NCI-H1417 (cell line): ENCODE data around the gene CAMK2N2.
A peak's percentile ranks its signal among the peaks of the same experiment; 100 is the strongest.

ENCODE experiments used
- DNase-seq, 3 experiments: peaks; one replicate each; lab custom pipeline; 2025; lab: John Stamatoyannopoulos, UW

CAMK2N2 gene

DNA sequence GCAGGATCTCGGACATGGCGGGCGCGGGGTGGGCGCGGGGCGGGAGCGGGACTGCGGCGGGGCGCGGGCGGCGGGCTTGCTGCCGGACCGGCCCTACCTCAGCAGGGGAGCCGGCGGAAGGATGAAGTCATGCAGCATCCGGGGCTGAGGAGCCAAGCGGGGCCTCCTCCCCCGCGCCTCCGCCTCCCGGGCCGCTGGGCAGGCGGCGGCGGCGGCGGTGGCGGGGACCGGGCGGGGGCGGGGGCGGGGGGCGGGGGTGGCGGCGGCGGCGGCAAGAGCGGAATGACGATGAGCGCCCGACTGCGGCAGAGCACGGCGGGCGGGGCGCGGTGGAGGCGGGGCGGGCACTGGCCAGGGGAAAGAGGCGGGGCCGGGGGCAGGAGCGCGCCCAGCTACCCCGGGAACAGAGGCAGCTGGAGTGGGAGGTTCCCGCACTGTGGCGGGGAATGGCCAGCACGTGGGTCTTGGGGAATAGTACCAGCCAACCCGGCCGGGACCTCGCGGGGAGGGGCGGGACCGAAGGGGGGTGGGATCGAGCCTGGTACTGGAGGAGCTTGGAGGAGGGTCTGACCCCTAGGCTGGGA, at the start of gene CAMK2N2:
Gene CAMK2N2 (minus strand): TSS at position 284 of the 584 bp plus-strand sequence. CDS start 268 bp downstream, at position 16.
- DNase-seq, result peak; percentile 92 to 98 (median 97)

DNA sequence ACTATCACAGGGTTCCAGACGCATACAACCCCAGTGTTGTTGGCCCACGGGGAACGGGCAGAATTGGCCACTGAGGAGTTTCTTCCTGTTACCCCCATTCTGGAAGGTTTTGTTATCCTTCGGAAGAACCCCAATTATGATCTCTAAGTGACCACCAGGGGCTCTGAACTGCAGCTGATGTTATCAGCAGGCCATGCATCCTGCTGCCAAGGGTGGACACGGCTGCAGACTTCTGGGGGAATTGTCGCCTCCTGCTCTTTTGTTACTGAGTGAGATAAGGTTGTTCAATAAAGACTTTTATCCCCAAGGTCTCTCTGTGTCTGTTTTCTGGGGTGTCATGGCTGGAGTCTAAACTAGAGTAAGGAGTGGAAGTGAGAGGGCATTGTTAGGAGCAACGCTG, 47.4 kb upstream of the CAMK2N2 start:
- no peak for DNase-seq

DNA sequence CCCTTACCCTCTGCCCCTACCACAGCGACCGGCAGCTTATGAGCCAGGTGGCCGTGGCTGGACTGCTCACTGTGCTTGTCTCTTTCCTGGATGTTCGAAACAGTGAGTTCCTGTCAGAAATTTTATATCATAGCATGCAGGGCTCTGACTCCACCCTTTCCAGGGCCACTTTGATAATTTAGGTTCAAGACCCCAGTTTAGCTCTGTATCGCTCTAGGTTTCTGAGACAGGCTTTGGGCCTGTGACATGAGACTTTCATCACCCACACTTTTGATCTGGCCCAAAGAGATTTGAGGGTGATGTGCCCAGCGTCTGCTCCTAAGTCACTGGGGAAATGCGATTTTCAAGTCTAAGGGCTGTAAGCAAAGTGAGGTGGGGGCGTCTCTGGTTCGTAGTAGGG, 46.6 kb upstream of the CAMK2N2 start:
- no peak for DNase-seq

DNA sequence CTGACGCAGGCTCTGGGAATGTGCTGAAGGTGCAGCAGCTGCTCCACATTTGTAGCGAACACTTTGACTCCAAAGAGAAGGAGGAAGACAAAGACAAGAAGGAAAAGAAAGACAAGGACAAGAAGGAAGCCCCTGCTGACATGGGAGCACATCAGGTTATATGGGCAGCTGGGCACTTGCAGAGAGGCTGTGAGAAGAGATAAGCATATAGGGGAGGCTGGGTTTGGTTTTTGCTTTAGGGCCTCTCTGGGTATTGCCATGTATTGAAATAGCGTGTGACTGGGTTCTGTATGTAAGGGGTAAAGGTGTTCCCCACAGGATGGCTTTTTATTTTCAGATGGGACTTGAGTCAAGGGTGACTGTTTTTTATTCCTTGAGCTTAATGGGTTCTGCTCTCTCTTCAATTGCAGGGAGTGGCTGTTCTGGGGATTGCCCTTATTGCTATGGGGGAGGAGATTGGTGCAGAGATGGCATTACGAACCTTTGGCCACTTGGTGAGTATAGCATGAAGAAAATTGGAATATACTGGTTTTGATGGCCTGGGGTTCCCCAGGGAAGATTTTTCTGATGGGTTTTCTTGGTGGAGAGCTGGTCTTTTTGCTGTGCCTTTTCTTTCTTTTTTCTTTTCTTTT, 45.1 kb upstream of the CAMK2N2 start:
- no peak for DNase-seq

DNA sequence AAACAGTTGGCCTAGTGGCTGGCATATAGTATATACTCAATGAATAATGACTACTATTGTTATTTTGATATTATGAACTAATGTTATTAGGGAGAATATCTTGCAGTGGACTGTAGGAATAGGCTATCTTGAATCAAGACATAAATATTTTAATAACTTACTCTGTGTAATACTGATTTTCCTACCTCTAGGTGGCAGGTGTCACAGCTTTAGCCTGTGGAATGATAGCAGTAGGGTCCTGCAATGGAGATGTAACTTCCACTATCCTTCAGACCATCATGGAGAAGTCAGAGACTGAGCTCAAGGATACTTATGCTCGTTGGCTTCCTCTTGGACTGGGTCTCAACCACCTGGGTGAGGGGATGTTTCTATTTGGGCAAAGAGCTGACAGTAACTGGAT, 44.2 kb upstream of the CAMK2N2 start:
- peak in 1 of 3 experiments; percentile 19 for DNase-seq

DNA sequence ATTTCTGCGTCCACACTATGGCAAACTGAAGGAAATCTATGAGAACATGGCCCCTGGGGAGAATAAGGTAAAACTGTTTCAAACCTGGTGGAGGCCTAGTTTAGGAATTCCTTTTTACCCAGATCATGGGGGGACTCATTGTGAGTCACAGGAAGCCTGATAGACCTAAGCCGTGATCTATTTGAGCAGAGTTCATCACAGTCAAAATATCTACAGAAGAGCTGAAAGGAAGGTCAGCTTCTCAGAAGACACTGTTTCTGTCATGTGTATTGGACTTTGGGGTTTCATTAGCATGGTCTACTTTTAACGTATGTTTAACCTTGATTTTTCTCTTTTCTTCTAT, 39.0 kb upstream of the CAMK2N2 start:
- DNase-seq, result no peak

DNA sequence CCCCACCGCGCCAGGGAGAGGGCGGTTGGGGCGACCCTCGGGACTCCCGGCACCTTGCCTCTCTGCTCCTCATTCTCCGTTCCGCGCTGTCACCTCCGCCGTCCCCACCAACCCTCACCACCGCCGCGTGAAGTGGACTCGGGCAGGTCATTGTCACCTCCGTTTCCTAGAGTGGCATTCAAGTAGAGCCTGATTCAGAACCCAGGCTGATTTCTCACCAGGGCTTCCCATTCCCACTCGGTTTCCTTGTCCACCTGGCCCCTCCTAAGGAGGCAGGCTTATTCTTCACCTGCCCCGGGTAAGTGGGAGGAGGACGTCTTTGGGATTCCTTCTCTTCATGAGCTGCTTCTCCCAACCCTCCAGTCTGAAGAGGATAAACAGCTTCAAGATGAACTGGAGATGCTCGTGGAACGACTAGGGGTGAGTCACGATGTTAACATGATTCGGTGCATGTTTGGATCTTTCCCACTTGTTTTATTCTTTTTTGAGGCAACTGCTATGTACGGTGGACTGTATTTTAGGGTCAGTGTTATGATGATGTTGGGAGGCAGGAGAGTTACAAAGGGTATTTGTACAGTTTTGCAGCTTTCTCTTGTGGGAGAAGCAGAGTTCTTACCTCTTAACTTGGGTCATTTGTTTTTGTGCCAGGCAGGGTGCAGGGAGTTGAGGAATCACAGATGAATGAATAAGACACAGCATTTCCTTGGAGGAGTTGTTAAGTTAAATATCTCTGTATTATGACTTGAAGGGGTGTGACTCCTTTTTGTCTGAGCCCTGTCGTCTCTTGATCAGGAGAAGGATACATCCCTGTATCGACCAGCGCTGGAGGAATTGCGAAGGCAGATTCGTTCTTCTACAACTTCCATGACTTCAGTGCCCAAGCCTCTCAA, 38.4 kb upstream of the CAMK2N2 start:
- no peak for DNase-seq

DNA sequence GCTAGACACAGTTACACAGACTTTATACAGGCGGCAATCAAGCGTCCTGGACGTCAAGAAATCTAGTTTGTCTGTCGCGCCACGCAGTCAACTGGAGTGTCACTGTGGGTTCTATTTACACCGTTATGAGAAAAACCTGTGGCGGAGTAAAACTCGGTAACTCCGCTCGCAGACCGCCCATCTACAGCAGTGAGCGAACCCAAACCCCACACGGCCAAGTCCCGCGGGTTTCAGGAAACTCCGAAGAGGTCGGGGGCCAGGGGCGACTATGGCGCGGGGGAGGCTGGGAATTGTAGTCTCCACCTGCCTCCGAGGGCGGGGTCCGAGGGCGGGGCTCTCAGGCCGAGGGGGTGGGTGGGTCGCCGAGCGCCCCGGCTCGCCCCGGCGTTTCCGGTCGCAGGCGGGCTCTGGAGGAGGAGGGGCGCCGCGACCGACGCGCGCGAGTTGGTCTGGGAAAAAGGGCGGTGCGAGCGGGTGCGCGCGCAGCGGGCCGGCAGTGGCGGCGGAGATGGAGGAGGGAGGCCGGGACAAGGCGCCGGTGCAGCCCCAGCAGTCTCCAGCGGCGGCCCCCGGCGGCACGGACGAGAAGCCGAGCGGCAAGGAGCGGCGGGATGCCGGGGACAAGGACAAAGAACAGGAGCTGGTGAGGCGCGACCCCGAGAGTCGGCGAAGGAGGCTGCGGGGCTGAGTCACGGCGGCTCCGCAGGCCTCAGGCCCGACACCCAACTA, 37.6 kb upstream of the CAMK2N2 start, which contains the start of gene PSMD2:
Gene PSMD2 (plus strand): TSS at position 483 of the 729 bp plus-strand sequence. CDS start 26 bp downstream, at position 509.
- DNase-seq, result peak; percentile 95 to 99 (median 99)

DNA sequence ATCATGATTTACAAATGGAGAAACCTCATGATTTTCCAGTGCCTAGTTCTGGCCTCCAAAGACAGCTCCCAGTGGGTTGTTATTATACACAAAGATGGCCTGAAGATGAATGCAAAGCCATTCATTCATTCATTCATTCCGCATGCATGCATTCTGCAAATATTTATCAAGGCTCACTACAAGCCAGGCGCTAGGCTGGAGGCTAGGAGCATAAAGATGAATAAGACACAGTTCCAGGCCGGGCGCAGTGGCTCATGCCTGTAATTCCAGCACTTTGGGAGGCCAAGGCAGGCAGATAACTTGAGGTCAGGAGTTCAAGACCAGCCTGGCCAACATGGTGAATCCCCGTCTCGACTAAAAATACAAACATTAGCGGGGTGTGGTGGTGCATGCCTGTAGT, 35.3 kb upstream of the CAMK2N2 start:
- no peak for DNase-seq

DNA sequence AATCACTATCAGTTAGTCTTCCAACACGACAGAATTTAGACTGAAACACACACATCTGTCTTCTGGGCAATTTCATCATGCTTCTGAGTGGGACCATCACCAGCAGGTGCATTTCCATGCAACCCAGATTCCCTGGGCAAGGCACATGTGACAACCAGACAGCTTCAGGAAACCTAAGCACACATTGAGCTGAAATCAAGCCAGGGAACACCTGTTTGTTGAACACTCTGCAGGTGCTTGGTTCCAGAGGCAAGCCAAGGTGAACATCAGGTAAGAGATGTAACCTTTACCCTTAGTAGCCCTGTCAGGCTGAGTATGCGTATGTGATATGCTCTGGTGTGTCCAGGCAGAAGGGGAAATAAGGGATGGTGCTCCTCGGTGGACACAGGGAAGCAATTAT, 34.4 kb upstream of the CAMK2N2 start:
- peak in 1 of 3 experiments; percentile 22 for DNase-seq

DNA sequence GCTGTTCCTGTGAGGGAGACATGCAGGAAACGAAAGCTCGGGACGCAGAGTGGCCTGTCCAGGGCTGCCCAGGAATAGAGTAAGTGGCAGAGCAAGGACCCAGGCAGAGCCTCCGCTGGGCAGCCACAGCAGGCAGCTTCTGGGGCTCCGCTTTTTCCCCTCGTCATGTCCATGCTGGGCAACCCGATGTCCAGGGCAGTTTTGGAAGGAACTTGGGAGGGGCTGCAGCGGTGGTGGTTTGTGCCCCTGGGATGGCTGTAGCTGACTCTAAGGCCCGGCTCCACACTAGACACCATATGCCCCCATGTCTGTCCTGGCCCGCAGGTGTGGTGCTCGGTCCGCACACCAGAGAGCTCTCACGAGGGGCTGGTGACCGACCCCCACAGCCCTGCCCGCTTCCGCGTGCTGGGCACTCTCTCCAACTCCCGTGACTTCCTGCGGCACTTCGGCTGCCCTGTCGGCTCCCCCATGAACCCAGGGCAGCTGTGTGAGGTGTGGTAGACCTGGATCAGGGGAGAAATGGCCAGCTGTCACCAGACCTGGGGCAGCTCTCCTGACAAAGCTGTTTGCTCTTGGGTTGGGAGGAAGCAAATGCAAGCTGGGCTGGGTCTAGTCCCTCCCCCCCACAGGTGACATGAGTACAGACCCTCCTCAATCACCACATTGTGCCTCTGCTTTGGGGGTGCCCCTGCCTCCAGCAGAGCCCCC, 30.5 kb upstream of the CAMK2N2 start:
- DNase-seq, result no peak

DNA sequence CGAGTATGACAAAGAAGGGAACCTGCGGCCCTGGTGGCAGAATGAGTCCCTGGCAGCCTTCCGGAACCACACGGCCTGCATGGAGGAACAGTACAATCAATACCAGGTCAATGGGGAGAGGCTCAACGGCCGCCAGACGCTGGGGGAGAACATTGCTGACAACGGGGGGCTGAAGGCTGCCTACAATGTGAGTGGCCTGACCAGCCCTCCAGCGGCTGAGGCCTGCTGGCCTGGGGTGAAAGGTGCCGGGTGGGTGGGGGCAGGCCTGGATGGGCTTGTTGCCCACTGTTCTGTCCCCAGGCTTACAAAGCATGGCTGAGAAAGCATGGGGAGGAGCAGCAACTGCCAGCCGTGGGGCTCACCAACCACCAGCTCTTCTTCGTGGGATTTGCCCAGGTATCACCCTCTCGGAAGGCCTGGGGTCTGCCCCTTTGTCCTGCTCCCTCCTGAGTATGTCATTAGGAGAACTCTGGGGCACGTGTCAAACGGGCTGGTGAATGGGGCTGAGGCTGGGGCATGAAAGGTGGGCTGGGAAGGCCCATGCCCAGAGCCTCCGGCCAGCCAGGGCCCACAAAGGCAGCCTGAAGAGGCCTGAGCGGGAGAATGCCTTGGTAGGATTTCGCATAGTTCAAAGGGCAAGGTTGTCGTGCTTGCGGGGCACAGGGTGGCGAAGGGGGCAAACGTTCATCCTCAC, 29.8 kb upstream of the CAMK2N2 start:
- no peak for DNase-seq

DNA sequence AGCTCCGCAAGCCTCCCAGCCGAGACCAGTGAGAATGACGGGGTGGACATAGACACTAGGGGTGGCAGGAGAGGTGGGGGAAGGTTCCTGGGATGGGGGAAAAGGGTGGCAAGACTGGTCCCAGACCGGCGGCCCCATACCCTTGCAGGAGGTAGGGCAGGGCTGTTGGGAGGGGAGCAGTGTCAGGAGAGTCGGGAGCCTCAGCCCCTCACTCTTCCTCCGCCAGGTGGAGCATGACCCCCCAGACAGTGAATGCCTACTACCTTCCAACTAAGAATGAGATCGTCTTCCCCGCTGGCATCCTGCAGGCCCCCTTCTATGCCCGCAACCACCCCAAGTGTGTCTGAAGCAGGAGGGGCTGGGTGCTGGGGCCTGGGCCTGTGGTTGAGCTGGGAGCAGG, 29.0 kb upstream of the CAMK2N2 start:
- DNase-seq, result no peak

DNA sequence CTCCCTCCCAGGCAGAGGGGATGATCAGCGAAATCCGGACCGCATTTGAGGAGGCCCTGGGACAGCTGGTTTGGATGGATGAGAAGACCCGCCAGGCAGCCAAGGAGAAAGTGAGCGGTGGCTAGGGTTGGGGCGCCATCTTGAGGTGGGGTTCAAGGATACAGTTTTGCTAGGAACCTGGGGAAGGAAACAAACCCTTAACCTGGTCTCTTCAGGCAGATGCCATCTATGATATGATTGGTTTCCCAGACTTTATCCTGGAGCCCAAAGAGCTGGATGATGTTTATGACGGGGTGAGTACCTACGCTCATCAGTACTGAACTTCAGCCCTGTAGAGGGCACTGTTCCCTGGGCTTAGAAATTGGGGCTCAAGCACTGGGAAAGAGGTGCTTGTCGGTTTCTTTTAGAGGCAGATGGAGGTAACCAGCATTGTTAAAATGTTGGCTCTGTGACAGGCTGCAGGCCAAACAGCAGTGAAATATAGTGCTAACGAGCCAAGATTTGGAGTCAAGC, 28.1 kb upstream of the CAMK2N2 start:
- peak; percentile 57 to 80 (median 61) for DNase-seq

DNA sequence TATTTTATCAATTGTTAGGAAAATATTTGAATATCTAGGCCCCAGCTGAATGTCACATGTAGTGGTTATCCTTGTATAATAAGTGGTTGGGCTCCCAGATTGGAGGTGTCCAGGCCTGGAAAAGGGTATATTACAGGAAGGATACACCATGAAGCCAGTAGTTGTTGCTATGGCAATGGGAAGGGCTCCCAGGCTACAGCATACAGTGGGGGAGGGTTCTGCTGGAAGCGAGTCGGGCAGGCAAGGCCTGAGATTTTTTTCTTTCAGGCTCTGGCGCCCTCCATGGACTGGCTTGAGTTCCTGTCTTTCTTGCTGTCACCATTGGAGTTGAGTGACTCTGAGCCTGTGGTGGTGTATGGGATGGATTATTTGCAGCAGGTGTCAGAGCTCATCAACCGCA, 23.3 kb upstream of the CAMK2N2 start:
- peak; percentile 53 to 95 (median 86) for DNase-seq

DNA sequence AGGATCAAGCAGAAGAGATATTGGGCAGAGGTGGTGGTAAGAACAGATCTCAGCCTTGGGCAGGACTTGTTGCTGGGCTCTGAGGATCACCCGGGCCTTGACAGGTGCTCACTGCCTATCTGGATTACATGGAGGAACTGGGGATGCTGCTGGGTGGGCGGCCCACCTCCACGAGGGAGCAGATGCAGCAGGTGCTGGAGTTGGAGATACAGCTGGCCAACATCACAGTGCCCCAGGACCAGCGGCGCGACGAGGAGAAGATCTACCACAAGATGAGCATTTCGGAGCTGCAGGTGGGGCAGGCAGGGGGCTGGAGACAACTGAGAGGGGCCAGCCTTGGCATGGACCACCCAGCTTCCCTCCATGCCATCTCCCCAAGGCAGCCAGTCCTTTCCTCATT, 22.3 kb upstream of the CAMK2N2 start:
- no peak for DNase-seq

DNA sequence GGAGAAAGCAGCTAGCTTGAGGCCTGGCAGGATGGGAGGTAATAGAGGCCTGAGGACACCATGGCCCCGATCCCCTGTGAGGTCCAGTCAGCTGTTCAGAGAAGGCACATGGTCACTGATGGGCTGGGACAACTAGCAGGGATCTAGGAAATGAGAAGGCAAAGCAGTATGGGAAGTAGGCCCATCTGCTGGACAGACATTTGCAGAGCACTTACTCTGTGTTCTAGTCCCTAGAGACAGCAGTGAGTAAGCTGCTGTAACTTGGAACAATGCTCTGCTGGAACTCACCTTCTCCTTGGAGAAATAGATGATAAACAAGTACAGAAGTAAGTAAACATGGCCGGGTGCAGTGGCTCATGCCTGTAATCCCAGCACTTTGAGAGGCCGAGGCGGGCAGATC, 21.6 kb upstream of the CAMK2N2 start:
- no peak for DNase-seq

DNA sequence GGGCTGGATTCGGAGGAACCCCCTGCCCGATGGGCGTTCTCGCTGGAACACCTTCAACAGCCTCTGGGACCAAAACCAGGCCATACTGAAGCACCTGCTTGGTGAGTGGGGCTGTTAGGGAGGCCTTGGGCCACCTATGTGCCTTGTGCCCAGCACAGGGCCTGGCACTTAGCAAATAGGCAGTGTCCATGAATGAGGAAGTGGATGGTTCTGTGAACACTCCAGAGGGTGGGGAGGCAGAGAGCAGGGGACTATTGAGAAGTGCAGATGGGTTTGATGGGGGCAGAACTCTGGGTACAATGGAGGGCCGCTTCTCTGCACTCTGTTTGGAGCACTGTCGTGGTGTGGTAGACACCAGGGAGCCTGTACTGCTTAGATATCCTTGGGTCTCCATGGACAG, 16.0 kb upstream of the CAMK2N2 start:
- DNase-seq, result no peak

DNA sequence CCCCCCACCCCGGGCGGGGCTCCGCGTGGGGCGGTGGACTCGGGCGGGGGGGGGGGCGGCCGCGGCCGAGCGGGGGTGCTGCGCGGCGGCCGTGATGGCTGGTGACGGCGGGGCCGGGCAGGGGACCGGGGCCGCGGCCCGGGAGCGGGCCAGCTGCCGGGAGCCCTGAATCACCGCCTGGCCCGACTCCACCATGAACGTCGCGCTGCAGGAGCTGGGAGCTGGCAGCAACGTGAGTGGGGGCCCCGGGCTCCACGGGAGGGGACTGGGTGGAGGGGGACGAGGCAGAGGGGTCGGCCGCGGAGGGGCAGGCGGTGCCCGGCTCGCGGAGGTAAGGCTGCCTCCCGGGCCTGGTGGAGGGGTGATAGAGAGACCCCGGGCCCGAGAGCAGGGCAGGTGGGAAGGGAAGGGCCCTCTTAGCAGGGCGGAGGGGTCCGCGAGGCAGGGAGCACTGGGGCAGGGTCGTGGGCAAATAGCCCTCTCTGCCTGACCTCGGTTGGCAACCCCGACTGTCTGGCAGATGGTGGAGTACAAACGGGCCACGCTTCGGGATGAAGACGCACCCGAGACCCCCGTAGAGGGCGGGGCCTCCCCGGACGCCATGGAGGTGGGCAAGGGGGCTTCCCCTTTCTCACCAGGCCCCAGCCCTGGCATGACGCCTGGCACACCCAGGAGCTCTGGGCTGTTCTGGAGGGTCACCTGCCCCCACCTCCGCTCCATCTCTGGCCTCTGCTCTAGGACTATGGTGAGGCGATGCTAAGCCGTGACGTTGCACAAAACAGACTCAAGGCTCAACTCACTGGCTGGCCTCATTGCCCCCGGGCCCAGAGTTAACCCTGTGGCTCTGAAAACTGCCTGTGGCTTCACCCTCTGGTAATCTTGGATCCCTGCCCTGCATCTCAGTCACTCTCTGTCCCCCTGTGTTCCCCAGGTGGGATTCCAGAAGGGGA, 14.9 kb upstream of the CAMK2N2 start, which contains the start of gene ECE2:
Gene ECE2 (plus strand): TSS at position 62 of the 950 bp plus-strand sequence. CDS start 132 bp downstream, at position 194.
- peak in 1 of 3 experiments; percentile 50 for DNase-seq

DNA sequence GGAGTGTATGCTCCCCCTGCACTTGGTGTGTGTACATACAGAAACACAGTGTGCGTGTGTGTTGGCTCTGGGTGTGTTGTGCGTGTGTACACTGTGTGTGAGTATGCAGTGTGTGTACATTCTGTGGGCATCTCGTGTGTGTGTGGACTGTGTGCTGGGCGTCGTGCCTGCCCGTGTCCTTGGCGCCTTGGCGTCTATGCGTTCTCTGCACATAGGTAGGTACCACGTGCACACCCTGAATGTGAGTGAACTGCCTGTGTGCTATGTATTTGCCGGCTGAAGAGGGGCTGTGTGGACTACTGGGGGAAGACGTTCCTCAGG, 14.0 kb upstream of the CAMK2N2 start:
- peak in 1 of 3 experiments; percentile 50 for DNase-seq
